ENCODE data around the gene TTC38.

Gene TTC38

GRCh38 chr22:46267431-46268279 lies at the start of gene TTC38:
Gene TTC38 (plus strand): TSS chr22:46268008. CDS start chr22:46268040, 32 bp downstream.
- DNase-seq = peak; percentile 43

GRCh38 chr22:46219636-46220035 lies 48.2 kb upstream of the TTC38 start:
- DNase-seq = no peak

DNA sequence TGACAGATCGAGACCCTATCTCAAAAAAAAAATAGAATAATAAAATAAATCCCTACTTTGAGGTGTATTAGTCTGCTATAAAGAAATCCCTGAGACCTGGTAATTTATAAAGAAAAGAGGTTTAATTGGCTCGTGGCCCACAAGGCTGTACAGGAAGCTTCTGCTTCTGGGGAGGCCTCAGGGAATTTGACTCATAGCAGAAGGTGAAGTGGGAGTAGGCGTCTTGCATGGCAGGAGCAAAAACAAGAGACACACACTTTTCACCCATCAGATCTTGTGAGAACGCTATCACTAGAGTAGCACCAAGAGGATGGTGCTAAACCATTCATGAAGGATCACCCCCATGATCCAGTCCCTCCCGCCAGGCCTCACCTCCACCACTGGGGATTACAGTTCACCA lies 46.9 kb upstream of the TTC38 start:
- DNase-seq = no peak

DNA sequence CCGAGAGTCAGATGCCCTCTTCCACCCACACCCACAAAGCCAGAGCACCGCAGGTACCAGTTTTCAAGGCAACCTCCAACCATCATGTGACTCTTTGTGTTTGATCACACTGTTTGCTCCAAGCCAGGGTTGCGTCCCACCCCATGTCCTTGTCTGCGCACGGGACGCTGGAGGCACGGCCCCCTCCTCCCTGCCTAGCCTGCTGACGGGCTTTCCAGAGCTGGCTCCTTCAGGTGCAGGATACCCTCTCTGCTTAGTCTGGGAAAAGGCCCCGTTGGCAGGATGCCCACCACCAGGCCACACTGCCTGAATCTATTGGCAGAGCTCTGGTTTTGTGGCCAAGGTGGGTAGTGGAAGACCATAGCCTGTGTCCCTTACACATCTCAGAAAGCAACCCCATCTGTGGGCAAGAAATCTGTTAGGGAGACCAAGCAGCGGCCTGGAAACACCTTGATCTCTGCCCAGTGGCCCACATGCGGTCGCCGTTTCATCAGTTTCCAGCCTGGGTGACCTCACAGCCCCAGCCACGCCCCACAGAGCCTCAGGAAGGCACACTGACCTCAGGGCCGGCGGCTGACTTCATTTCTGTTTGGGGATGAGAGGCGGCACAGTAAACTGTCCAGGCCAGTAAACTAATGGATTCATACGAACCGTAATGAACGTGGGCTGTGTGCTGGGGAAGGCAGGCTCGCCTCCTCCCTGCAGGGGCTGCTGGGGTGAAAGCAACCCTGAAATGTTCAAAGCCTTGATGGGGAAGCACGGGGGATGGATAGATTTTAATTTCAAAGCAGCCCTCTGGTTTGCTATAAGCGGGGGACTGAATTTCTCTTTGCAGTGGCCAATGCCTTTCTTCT lies 43.5 kb upstream of the TTC38 start:
- DNase-seq = no peak

DNA sequence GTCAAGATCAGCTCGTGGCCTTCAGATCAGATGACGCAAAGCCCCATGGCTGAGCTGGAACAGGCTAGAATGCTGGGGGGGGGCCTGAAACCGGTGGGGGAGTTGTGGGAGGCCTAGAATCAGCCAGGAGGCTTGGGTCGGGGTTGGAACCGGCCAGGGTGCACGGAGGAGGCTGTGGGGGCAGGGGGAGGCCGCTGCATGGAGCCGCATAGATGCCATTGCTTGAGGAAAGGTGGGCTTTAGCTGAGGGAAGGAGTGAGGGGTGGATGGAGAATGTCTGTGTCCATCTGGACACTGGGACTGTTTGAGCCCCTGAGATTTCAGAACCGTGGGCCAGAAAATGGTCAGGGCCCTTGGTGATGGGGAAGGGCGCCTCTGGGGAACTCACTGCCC lies 42.9 kb upstream of the TTC38 start:
- no peak for DNase-seq

- no peak for DNase-seq
Observed at GRCh38 chr22:46225631-46226030, 42.2 kb upstream of the TTC38 start.

DNA sequence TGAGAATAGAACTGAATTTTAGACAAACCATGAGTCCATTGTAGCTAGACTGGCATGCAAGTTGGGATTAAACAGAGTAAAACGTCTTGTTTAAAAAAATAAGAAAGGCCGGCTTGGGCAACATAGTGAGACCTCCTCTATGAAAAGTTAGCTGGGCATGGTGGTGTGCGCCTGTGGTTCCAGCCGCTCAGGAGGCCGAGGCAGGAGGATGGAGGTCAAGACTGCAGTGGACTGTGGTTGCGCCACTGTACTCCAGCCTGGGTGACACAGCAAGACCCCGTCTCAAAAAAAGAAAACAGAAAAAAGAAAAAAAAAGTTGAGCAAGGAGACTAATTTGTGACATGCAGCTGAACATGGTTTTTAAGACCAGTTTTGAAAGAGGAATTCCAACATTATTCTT lies 41.2 kb upstream of the TTC38 start:
- DNase-seq = no peak

- no peak for DNase-seq
Observed at GRCh38 chr22:46229701-46230100, 38.1 kb upstream of the TTC38 start.

- DNase-seq = no peak
Observed at GRCh38 chr22:46230262-46230901, 37.4 kb upstream of the TTC38 start.

DNA sequence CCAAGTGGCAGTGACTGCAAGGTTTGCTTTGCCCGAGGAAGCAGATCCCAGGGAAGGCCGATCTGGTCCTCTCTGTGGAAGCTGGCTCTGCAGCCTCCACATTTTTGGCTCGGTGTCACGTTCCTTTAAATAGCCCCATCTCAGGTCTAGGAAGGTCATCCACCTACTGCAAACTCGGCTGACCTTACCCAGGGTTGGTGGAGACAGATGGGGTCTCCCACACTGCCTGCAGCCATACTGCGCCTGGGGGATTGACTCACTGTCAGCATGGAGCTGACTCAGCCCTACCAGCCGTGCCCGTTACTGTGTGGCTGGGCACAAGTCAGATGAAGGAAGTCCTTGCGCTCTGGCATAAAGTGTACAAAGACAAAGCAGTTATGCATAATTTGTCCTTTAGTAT lies 34.6 kb upstream of the TTC38 start:
- no peak for DNase-seq

GRCh38 chr22:46234969-46235368 lies 32.8 kb upstream of the TTC38 start:
- DNase-seq = no peak

- DNase-seq = no peak
Observed at GRCh38 chr22:46237453-46238124, 30.2 kb upstream of the TTC38 start.

- DNase-seq = no peak
Observed at GRCh38 chr22:46238541-46238940, 29.3 kb upstream of the TTC38 start.

DNA sequence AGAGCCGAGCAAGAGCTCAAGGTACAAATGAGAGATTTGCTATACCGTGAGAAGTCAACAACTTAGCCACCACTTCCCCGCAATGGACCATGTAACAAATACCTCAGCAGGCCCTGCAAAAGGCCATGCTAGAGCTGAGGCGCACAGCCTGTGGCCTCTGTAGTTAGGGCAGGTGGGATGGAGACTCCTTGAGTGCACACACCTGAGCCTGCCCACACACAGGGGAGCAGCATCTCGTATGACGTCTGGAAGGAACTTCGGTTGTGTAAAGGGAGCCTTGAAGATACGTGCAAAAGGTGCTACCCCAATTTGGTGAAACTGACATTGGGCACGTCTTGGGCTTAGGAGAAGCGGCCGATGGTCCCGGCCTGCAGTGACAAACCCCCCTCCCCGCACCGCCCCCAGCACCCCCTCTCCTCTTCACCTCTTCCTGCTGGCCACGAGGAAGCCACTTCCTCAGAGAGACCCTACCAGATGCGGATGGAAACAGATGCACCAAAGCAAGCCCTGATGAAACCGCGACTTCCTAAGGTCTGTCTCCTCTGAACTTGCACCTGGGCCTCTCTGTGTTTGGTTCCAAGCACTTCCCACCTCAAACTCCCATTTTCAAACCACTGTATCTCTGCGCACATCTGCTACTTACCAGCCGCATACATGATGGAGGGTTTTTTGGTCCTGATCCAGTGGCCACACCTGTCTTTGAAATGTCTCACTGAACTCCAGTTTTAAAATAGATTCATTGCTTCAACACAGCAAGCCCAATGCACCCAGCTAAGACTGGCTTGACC lies 28.4 kb upstream of the TTC38 start:
- DNase-seq = no peak

GRCh38 chr22:46240073-46240472 lies 27.7 kb upstream of the TTC38 start:
- no peak for DNase-seq

DNA sequence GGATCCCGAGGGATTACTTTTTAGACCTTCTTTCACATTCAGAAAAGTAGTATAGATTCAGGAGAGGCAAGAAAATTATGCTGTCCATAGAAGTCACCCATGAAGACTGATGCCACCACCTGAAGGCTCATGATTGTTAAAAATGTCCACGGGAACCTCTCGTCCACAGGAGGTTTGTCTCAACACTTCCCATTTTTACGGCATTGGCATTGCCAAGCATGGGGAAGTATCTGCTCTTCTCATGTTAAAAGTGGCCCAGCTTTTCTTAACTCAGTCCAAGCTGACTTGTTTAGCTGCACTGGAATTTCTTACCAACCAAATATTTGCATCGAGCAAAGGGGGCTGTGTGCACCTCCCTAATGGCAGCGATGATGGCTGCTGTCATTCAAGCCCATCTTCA lies 27.3 kb upstream of the TTC38 start:
- no peak for DNase-seq

GRCh38 chr22:46240907-46241306 lies 26.9 kb upstream of the TTC38 start:
- DNase-seq = no peak

DNA sequence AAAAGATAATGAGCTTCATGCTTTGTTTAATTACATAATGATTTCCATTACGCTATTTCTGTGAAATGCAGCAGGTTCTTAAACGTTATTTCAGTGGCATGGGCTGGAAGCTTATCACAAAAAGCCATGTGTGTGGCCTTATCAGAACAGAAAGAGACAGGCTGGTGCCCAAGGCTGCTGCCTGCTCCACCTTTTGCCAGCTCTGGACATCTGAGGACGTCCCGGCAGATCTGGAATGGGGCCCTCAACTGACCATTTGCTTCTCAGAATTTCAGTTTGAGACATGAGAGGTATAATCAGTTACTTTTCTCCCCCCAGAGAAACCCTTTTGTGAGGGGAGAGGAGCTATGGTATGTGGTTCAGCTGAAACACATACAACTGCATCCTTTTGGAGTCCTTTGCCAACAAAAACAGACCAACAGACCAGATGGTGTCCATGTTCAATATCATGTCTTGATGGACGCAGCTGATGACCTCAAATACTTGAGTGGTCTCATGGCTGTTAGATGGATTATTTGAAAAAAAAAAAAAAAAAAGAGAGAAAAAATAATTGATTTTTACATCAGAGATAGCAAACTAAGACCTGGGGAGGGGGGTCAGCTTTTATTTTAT lies 26.3 kb upstream of the TTC38 start:
- DNase-seq = no peak

GRCh38 chr22:46242076-46242475 lies 25.7 kb upstream of the TTC38 start:
- no peak for DNase-seq

- no peak for DNase-seq
Observed at GRCh38 chr22:46244771-46245170, 23.0 kb upstream of the TTC38 start.

DNA sequence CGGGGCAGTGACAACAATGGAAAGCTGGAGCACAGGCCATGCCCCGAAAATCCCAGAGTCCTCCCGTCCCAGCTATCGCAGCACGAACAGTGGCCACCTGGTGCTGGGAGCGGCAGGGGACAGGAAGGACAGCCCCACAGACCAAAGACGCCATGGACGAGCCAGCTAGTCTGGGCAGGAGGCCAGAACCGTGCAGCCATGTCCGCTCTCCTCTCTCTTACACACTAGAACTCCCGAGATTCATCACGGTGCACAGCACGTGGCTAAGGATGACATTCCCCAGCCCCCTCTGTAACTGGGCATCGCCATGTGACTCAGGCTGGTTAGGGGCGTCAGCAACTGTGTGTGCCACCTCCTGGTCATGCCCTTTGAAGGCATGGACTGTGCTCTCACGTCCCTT lies 22.3 kb upstream of the TTC38 start:
- no peak for DNase-seq

DNA sequence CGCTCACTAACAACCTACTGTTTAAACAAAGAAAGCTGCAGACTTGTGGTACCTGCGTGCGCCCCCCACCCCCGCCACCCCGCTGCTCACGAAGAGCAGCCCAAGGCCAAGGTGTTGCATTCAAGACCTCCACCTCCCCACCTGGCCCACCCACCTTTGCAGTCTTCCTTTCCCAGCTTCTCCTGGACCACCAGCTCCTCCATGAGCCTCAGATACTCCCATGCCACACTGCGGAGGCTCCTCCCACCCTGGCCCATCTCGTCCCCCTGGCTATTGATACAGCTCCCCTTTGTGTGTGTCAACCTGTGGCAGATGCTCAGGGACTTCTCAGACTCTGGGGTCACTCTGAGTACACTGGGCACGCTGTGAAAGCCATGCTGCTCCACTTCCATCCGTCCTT lies 21.6 kb upstream of the TTC38 start:
- DNase-seq = no peak

Measured in activated effector memory CD4-positive, alpha-beta T cell treated with Interleukin-2 at 50 U/mL for 16 hours (primary cell).